HG02678 (cell line): ENCODE data around the gene HTR3C.

ENCODE experiments used
- ATAC-seq: cut with Tn5 transposase; IDR thresholded peaks from one replicate; pipeline ENCODE4 v1.9.1; 2021; ENCODE audit warnings: mild to moderate bottlenecking, moderate library complexity; ENCODE audit not compliant: unreplicated experiment

The HTR3C gene

GRCh38 chr3:184082034-184082433, 29.2 kb downstream of the HTR3C start:
- no peak for ATAC-seq

GRCh38 chr3:184082465-184082864, 29.6 kb downstream of the HTR3C start:
- ATAC-seq, result no peak

GRCh38 chr3:184085389-184085852, 32.6 kb downstream of the HTR3C start:
- no peak for ATAC-seq

- ATAC-seq, result no peak
Observed at GRCh38 chr3:184092199-184092598, 39.4 kb downstream of the HTR3C start.

- ATAC-seq, result no peak
Observed at GRCh38 chr3:184096811-184097383, 44.0 kb downstream of the HTR3C start, which contains the start of gene HTR3E. TSS of gene HTR3E (plus strand) at chr3:184097064. CDS start at chr3:184097530, 466 bp downstream.

- no peak for ATAC-seq
Observed at GRCh38 chr3:184097556-184097955, 44.7 kb downstream of the HTR3C start.

GRCh38 chr3:184099806-184100686, 47.2 kb downstream of the HTR3C start:
- no peak for ATAC-seq
